ENCODE measurements around the gene MPND.

DNA sequence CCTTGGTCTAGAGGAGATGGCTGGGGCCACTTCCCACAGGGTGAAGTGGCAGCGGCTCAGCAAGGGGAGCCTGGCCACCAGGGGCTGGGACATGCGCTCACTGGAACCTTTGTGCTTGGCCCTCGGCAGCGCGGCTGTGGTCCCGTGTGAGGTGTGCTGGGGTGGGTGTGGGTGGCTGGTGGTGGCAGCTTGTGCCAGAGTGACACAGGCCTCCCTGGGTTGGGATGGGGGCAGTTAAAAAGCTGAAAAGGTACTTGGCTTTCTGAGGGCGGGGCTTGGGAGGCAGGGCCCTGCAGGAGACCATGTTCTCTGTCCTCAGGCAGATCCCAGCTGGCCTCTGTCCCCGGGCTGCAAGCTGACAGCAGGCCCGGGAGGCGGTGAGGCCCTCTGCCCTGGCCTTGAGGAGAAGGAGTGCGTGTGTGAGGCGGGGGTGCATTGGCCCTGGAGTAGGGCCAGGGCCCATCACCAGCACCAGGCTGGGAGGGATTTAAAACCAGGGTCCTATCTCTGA, 17.3 kb downstream of the MPND start:
- TF ChIP-seq, protein P1, sequence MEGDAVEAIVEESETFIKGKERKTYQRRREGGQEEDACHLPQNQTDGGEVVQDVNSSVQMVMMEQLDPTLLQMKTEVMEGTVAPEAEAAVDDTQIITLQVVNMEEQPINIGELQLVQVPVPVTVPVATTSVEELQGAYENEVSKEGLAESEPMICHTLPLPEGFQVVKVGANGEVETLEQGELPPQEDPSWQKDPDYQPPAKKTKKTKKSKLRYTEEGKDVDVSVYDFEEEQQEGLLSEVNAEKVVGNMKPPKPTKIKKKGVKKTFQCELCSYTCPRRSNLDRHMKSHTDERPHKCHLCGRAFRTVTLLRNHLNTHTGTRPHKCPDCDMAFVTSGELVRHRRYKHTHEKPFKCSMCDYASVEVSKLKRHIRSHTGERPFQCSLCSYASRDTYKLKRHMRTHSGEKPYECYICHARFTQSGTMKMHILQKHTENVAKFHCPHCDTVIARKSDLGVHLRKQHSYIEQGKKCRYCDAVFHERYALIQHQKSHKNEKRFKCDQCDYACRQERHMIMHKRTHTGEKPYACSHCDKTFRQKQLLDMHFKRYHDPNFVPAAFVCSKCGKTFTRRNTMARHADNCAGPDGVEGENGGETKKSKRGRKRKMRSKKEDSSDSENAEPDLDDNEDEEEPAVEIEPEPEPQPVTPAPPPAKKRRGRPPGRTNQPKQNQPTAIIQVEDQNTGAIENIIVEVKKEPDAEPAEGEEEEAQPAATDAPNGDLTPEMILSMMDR (IDR thresholded peaks at IDR 0.05) = no peak
- TF ChIP-seq POLR2A (IDR thresholded peaks at IDR 0.05) (no peak), POLR2AphosphoS5 (IDR thresholded peaks at IDR 0.05) (no peak)

All from stomach (tissue), 4 donors.